HEK293T (cell line): ENCODE measurements around the gene FGL2.

Source experiments
- ARNT ChIP-seq: fragments of 450-650 bp; IDR thresholded peaks from 2 replicates; pipeline ENCODE4 v1.6.1; 2017; ENCODE audit warnings: mild to moderate bottlenecking
- BHLHE40 ChIP-seq: fragments of 450-650 bp; IDR thresholded peaks from 2 replicates; pipeline ENCODE4 v1.6.1; 2016; ENCODE audit warnings: mild to moderate bottlenecking, moderate library complexity, borderline replicate concordance
- ELF4 ChIP-seq: fragments of 450-650 bp; IDR thresholded peaks from 2 replicates; pipeline ENCODE4 v1.6.1; 2017; ENCODE audit warnings: antibody characterized with exemption
- FOXA1 ChIP-seq: fragments of 450-650 bp; IDR thresholded peaks from 2 replicates; pipeline ENCODE4 v1.6.1; 2016; ENCODE audit warnings: mild to moderate bottlenecking
- FOXM1 ChIP-seq: fragments of 450-650 bp; IDR thresholded peaks from 2 replicates; pipeline ENCODE4 v1.6.1; 2017; ENCODE audit warnings: mild to moderate bottlenecking, borderline replicate concordance
- HDGF ChIP-seq: fragments of 450-650 bp; IDR thresholded peaks from 2 replicates; pipeline ENCODE4 v1.6.1; 2017; ENCODE audit warnings: antibody characterized with exemption, borderline replicate concordance
- PKNOX1 ChIP-seq: fragments of 450-650 bp; IDR thresholded peaks from 2 replicates; pipeline ENCODE4 v1.6.1; 2016
- SP1 ChIP-seq: fragments of 450-650 bp; IDR thresholded peaks from 2 replicates; pipeline ENCODE4 v1.6.1; 2017
- SUZ12 ChIP-seq: fragments of 450-650 bp; IDR thresholded peaks from 2 replicates; pipeline ENCODE4 v1.6.1; 2016; ENCODE audit warnings: mild to moderate bottlenecking

GRCh38 chr7:77242068-77242467 is 42.4 kb upstream of the FGL2 start:
- TF ChIP-seq SUZ12 (no peak), PKNOX1 (no peak), FOXA1 (no peak), BHLHE40 (no peak), SP1 (no peak), ARNT (no peak), FOXM1 (no peak), ELF4 (no peak), HDGF (no peak)
